Stimulated activated CD4-positive, alpha-beta T cell treated with anti-CD3 and anti-CD28 coated beads, Interleukin-4, amount 100 ng/mL, for 4 hours (primary cell): ENCODE measurements around the gene TP53AIP1.

Experiments
- DNase-seq, 2 experiments: peaks; one replicate each; pipeline ENCODE4 v3.0.0-alpha.2; 2020

Gene TP53AIP1, protein sequence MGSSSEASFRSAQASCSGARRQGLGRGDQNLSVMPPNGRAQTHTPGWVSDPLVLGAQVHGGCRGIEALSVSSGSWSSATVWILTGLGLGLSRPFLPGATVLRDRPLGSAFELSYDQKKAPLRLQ

DNA sequence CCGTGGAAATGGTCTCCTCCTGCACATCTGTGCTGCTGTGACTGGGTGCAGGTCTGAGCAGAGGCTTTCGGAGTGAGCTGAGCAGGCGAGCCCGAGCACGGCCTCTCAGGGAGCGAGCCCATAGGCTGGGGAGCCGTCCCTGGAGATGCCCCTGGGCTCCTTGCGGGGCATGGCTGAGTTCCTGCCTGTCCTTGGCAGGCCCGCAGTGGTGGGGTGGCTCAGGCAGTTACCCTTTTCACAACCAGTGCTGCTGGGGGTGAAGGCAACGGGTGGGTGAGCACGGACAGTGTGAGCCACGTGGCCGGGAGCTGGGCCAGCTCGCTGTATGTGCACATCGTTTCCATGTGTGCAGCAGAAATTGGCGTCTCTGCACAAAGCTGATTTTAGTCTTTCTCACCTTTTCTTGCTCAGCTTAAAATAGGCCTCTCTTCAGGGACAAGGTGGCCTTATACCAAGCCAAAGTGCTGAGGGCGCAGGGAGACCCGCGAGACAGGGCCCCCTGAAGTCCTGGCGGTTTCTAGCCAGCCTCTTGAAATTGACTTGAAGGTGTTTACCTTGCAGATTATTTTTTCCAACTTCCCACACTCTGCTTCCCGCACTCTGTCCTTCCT is at the start of gene TP53AIP1:
TP53AIP1 (minus strand) TSS at position 55 of the 611 bp plus-strand sequence. CDS start 5,053 bp downstream, outside the sequence.
- DNase-seq: no peak

- DNase-seq: no peak
These were observed 45.7 kb upstream of the TP53AIP1 start for GRCh38 chr11:128988242-128988970.

- DNase-seq: no peak
These were observed 43.2 kb upstream of the TP53AIP1 start for GRCh38 chr11:128985880-128986279.

- no peak for DNase-seq
These were observed 40.4 kb upstream of the TP53AIP1 start for GRCh38 chr11:128983023-128983422.

- DNase-seq: no peak
These were observed 38.6 kb upstream of the TP53AIP1 start for GRCh38 chr11:128981254-128981653.

- no peak for DNase-seq
These were observed 28.0 kb upstream of the TP53AIP1 start for GRCh38 chr11:128970598-128971190.

DNA sequence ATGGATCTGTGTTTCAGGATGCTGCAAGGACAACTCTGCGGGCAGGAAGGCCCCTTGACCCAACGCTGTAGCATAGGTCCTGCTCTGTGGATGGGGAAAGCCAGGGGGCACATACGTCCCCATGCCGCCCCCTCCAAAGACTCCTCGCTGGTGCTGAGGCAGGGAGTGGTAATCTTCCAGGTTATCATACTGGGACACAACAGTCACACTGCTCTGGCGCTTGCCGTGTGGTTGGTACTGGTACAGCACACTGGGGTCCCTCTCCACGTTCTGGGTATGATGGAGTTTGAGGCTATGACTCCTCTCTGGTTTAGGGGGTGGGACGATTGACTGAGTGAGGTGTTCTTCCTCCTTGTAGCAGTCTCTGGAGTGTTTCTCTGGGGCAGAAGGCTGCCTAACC is 26.2 kb upstream of the TP53AIP1 start:
- DNase-seq: no peak

- DNase-seq: no peak
These were observed 24.9 kb upstream of the TP53AIP1 start for GRCh38 chr11:128967578-128967977.

DNA sequence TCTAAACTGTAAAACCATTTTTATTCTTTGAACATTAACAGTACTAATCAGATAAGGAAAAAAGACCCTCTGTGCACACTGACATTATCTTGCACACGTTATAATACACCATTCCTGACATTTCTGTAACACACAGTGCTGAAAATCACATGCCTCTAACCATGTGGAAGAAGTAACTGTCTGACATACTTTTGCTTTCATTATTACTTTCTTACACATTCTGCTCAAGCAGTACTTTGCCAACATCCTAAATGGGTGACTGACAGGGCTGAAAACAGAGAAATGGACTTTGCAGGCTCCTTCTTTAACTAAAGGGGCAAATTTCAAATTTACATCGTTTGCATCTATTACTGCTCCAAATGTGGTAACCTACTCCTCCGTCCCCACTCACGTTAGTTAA is 22.8 kb upstream of the TP53AIP1 start:
- DNase-seq: no peak

DNA sequence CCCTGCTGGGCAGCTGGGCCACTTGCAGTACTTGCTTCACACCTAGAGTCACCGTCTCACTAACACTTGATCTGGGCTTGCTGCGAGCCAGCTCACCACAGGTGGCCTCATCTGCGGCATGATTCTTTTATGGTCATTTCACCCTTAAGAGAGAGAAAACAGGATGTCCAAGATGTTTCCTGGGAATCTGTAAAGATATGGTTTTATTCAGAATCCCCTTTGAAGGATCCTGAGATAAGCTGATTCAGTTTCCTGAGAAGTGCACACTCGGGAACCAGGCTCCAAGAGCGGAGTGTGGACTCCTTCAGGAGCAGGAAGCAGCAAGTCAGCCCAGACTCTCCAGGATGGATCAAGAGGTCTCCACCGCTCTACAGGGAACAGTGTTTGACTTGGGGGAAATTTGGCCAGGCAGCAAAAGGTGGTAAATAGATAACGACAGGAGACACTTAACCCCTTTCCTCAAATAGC is 21.8 kb upstream of the TP53AIP1 start:
- no peak for DNase-seq

DNA sequence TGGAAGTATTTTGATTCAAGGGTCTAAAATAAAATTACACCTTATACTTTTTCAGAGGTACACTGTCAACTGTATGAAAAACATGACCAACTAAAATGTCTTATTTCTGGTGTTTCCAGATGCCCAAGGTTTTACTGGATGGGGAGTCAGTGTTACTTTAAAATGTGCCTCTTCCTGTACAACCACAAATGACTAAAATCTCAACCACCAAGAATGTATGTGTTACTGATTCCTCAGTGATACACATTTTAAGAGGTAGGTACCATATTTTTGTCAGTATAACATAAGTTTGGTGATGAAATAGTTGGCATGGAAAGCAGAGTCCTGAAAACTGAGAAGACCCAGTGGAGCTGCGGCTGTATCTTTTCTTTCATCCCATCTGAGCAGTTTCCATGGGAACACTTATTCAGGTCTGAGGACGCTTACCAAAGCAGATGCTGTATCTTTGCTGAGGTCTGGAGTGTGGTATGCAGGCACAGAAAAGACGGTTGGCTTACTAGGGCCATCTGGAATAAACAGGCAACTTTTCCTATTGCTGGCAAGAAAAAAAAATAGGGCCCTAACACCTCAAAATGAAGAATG is 21.2 kb upstream of the TP53AIP1 start:
- no peak for DNase-seq

GRCh38 chr11:128962896-128963295 is 20.2 kb upstream of the TP53AIP1 start:
- DNase-seq: no peak

DNA sequence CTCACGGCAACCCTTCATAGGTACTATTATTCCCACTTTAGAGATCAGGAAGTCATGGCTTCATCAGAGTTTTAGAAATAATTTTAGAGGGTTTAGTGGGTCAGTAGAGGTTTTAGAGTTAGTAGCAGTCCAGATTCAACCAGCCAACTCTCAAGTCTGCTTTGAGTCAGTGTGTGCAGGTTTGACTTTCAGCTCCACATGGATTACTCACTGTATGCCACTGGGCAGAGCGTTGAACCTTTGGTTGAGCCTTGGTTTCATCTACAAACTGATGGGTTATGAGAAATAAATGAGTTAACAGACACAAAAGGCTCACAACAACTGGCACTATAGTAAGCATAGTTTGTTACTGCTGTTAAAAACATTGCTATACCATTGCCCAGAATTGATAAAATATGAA is 19.0 kb upstream of the TP53AIP1 start:
- no peak for DNase-seq

- no peak for DNase-seq
These were observed 14.5 kb upstream of the TP53AIP1 start for GRCh38 chr11:128957202-128957482.

DNA sequence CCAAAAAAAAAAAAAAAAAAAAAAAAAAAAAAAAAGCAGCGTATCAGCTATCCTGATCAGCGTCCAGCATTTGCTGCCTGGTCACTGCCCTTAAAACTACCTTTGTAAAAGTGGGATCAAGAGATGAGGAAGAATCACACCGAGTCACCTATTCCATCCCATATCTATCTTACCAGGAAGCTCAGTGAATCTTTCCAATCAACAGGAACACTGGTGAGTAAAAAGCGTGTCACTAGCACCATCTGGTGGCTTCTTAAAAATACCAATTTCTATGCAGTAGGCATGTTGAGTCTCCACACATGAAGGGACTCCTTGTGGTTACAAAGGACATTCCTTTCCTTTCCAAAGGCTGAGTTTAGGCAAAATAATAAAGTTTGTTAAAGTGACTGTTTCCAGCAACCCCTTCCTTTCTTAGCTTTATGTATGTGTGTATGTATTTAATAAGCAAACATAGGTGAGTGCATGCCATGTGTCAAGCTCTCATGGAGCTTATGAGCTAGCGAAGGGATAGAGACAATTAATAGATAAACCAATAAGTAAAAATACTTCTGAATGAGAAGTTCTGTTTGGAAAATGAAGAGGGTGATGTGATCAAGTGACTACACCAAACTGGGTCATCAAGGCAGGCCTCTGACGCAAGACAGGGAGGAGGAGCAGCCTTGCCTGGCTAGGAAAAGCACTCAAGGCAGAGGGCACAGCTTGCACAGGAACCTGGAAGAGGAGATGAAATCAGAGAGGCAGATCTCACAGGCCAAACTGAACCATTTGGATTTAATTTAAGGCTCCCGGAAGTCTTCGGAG is 13.9 kb upstream of the TP53AIP1 start:
- no peak for DNase-seq

- no peak for DNase-seq
These were observed 13.0 kb upstream of the TP53AIP1 start for GRCh38 chr11:128955636-128956035.

GRCh38 chr11:128953151-128953550 is 10.5 kb upstream of the TP53AIP1 start:
- DNase-seq: no peak

DNA sequence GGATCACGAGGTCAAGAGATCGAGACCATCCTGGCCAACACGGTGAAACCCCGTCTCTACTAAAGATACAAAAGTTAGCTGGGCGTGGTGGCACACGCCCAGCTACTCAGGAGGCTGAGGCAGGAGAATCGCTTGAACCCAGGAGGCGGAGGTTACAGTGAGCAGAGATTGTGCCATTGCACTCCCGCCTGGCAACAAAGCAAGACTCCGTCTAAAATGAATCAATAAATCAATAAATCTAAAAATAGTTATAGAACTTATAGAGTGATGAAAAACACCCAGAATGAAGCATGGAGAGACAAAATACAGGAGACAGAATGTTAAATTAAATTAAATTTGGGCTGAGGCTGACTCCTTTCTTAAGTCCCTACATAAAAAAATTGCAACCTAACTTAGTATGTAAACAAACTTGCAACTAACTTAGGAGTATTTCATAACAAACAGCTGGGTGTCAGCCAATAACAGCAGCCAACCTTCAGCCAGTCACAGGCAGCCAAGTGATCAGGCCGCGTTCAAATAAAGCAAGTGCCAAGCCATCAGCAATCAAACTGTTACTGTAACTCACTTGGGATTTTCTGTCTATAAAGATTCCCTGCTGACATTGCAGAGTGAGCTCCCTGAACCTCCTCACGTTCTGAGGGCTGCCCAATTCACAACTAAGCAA is 7.3 kb upstream of the TP53AIP1 start:
- DNase-seq: no peak

DNA sequence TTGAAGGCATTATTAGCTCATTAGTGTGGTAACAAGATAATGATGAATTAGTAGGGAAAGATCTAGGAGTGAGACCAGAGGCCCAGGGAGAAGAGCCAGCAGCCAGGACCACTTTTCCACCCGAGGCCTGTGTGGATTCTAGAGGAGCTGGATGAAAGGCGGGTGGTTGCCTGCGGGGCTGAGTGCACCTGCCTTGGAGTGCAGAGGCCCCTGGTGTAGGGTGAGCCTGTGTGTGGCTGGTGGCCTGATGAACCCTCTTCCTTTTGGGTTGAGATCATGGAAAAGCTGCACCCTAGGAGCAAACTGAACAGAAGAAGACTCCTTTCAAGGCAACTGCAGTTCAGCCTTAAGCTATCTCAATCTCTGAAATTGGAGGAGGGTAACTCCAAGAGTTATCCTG is 5.9 kb upstream of the TP53AIP1 start:
- DNase-seq: no peak

GRCh38 chr11:128947773-128948172 is 5.1 kb upstream of the TP53AIP1 start:
- DNase-seq: no peak

DNA sequence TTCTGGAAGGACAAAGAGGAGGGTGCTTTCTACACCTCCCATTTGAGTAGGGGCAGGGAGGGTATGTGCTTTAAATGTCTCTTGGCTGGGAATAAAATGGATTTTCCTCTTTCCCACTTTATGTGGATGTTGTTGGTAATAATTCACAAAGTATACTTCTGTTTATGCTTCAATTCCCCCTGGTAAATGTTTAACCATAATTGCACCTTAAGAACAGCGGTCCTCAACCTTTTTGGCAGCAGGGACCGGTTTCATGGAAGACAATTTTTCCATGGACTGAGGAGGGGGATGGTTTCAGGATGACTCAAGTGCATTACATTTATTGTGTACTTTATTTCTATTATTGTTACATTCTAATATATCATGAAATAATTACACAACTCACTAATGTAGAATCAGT is 4.0 kb upstream of the TP53AIP1 start:
- DNase-seq: no peak

- DNase-seq: no peak
These were observed 831 bp upstream of the TP53AIP1 start for GRCh38 chr11:128943428-128943976.
